HCT116 (cell line): Measurements from ENCODE around the gene HSPA4. TPM values are rescaled to one million over a fixed set of nuclear protein-coding genes. Genes with fewer than 3 reads are reported as not detected.

Source experiments
- ATAC-seq: fragments of 200-7000 bp; cut with Tn5 transposase; 2 replicates; pipeline ENCODE4 v1.9.1; 2020; ENCODE audit warnings: mild to moderate bottlenecking, moderate library complexity
- BruUV-seq: library from RNA; stranded (reverse); fragments of 400-500 nt; replicated peaks from 2 replicates; lab custom pipeline; 2021; lab: Mats Ljungman, UMichigan
- CTCF ChIA-PET: fragments of 300-600 bp; sonication (Branson Sonifier 250); formaldehyde crosslinking; loops from one replicate; lab custom pipeline; 2021; ENCODE audit warnings: antibody characterized with exemption; lab: Charles Lee
- POLR2A ChIA-PET: fragments of 300-600, 350-600 bp; sonication (Branson Sonifier 250); formaldehyde crosslinking; loops from one replicate; lab custom pipeline; 2021; ENCODE audit warnings: antibody characterized with exemption; lab: Charles Lee
- RAD21 ChIA-PET, 2 experiments: fragments of 300-600 bp; sonication (Branson Sonifier 250); formaldehyde crosslinking; loops; one replicate each; lab custom pipeline; 2023; ENCODE audit warnings: low total read pairs in 2 of 2; ENCODE audit not compliant: uncharacterized antibody in 2 of 2, unreplicated experiment in 2 of 2, low non-redundant PET in 1 of 2; lab: Charles Lee
- DNase-seq: peaks from one replicate; pipeline ENCODE4 v3.0.0-alpha.2; 2010; ENCODE audit warnings: low read depth, low spot score
- H2AFZ ChIP-seq: fragments of 200-600 bp; shearing (Covaris generic), sonication (generic); 2 replicates; pipeline ENCODE4 v1.6.1; 2017; ENCODE audit warnings: low read depth, mixed run types, mixed read lengths, antibody characterized with exemption, low read length; ENCODE audit not compliant: poor library complexity, severe bottlenecking
- H3K27ac ChIP-seq: 2 replicates; pipeline ENCODE4 v1.5.1; 2012; ENCODE audit warnings: low read depth, low read length
- H3K27me3 ChIP-seq: fragments of 200-600 bp; sonication (generic); 2 replicates; pipeline ENCODE4 v1.6.1; 2016; ENCODE audit warnings: mixed run types, low read length, mixed read lengths; ENCODE audit not compliant: insufficient read depth
- H3K36me3 ChIP-seq, 2 experiments: fragments of 200-500 bp in 1 of 2; fragments of 200-600 bp in 1 of 2; sonication (Bioruptor generic) in 1 of 2; sonication (generic) in 1 of 2; 2 replicates each; pipeline versions ENCODE4 v1.5.1 to v1.6.1; 2014 to 2016; ENCODE audit warnings: low read length in 2 of 2, inconsistent platforms in 1 of 2, mixed read lengths in 1 of 2, mixed run types in 1 of 2; ENCODE audit not compliant: insufficient read depth in 2 of 2, control insufficient read depth in 1 of 2
- H3K4me1 ChIP-seq, 2 experiments: fragments of 200-600 bp in 1 of 2; sonication (generic) in 1 of 2; 2 replicates each; pipeline versions ENCODE4 v1.5.1 to v1.6.1; 2012 to 2017; ENCODE audit warnings: low read length in 2 of 2, inconsistent platforms in 1 of 2, mild to moderate bottlenecking in 1 of 2, mixed read lengths in 1 of 2, mixed run types in 1 of 2, moderate library complexity in 1 of 2; ENCODE audit not compliant: insufficient read depth in 2 of 2, control insufficient read depth in 1 of 2
- H3K4me2 ChIP-seq: fragments of 200-600 bp; sonication (generic); 2 replicates; pipeline ENCODE4 v1.6.1; 2017; ENCODE audit warnings: mixed run types, low read length, mixed read lengths
- H3K4me3 ChIP-seq, 2 experiments: fragments of 200-600 bp in 1 of 2; sonication (generic) in 1 of 2; replicated peaks in 1 of 2; 2 replicates each; pipeline ENCODE4 v1.5.1; 2011 to 2016; ENCODE audit warnings: low read length in 2 of 2, control low read depth in 1 of 2, low read depth in 1 of 2, mild to moderate bottlenecking in 1 of 2, mixed read lengths in 1 of 2, mixed run types in 1 of 2
- H3K79me2 ChIP-seq: fragments of 200-600 bp; sonication (generic); 2 replicates; pipeline ENCODE4 v1.6.1; 2017; ENCODE audit warnings: mild to moderate bottlenecking, mixed run types, low read length, moderate library complexity, mixed read lengths; ENCODE audit not compliant: insufficient read depth
- H3K9ac ChIP-seq: fragments of 200-600 bp; sonication (generic); 2 replicates; pipeline ENCODE4 v1.6.1; 2016; ENCODE audit warnings: low read length, mixed read lengths
- H3K9me2 ChIP-seq: fragments of 200-600 bp; sonication (generic), shearing (Covaris generic); 2 replicates; pipeline ENCODE4 v1.6.1; 2017; ENCODE audit warnings: mixed run types, mild to moderate bottlenecking, moderate library complexity; ENCODE audit not compliant: insufficient read depth
- H3K9me3 ChIP-seq, 2 experiments: fragments of 200-500 bp in 1 of 2; fragments of 200-600 bp in 1 of 2; sonication (Bioruptor generic) in 1 of 2; sonication (generic) in 1 of 2; 2 replicates each; pipeline ENCODE4 v1.6.1; 2014 to 2017; ENCODE audit warnings: low read length in 2 of 2, mixed read lengths in 2 of 2, inconsistent platforms in 1 of 2, low read depth in 1 of 2, mild to moderate bottlenecking in 1 of 2, mixed run types in 1 of 2, moderate library complexity in 1 of 2; ENCODE audit not compliant: control insufficient read depth in 1 of 2, insufficient read depth in 1 of 2
- H4K20me1 ChIP-seq: fragments of 200-600 bp; sonication (generic), shearing (Covaris generic); 2 replicates; pipeline ENCODE4 v1.6.1; 2017; ENCODE audit warnings: mixed run types, mild to moderate bottlenecking, moderate library complexity; ENCODE audit not compliant: insufficient read depth
- ATF3 ChIP-seq: IDR thresholded peaks from 2 replicates; pipeline ENCODE4 v1.6.1; 2012
- CBX3 ChIP-seq: IDR thresholded peaks from 2 replicates; pipeline ENCODE4 v1.6.1; 2012; ENCODE audit warnings: low read depth
- CEBPB ChIP-seq: IDR thresholded peaks from 2 replicates; pipeline ENCODE4 v1.6.1; 2012; ENCODE audit warnings: low read depth
- CTCF ChIP-seq, 3 experiments: fragments of 200-600 bp in 1 of 3; sonication (generic) in 1 of 3; IDR thresholded peaks in 2 of 3; conservative IDR thresholded peaks in 1 of 3; 2 replicates each; pipeline ENCODE4 v1.5.1; 2012 to 2017; ENCODE audit warnings: low read depth in 2 of 3, low read length in 2 of 3, antibody characterized with exemption in 1 of 3, borderline replicate concordance in 1 of 3, control low read depth in 1 of 3, mild to moderate bottlenecking in 1 of 3, mixed read lengths in 1 of 3, mixed run types in 1 of 3, moderate library complexity in 1 of 3; ENCODE audit not compliant: insufficient read depth in 1 of 3
- EGR1 ChIP-seq: IDR thresholded peaks from 2 replicates; pipeline ENCODE4 v1.6.1; 2012; ENCODE audit warnings: low read depth
- ELF1 ChIP-seq: IDR thresholded peaks from 2 replicates; pipeline ENCODE4 v1.6.1; 2012; ENCODE audit warnings: low read depth, borderline replicate concordance
- EZH2 ChIP-seq: fragments of 200-600 bp; sonication (generic); IDR thresholded peaks from 2 replicates; pipeline ENCODE4 v1.6.1; 2017; ENCODE audit warnings: antibody characterized with exemption, mixed run types
- EZH2phosphoT487 ChIP-seq: fragments of 200-600 bp; IDR thresholded peaks from 2 replicates; pipeline ENCODE4 v1.6.1; 2018; ENCODE audit warnings: antibody characterized with exemption, borderline replicate concordance
- FOSL1 ChIP-seq: IDR thresholded peaks from 2 replicates; pipeline ENCODE4 v1.6.1; 2012; ENCODE audit warnings: low read depth
- JUND ChIP-seq: IDR thresholded peaks from 2 replicates; pipeline ENCODE4 v1.6.1; 2012
- MAX ChIP-seq: IDR thresholded peaks from 2 replicates; pipeline ENCODE4 v1.6.1; 2012
- POLR2A ChIP-seq: IDR thresholded peaks from 2 replicates; pipeline ENCODE4 v1.7.0; 2011; ENCODE audit warnings: borderline replicate concordance; ENCODE audit not compliant: insufficient read depth, insufficient read length; ENCODE audit errors: extremely low read depth
- POLR2AphosphoS5 ChIP-seq: IDR thresholded peaks from 2 replicates; pipeline ENCODE4 v1.6.1; 2011; ENCODE audit warnings: mild to moderate bottlenecking, low read depth, low read length, moderate library complexity
- RAD21 ChIP-seq: IDR thresholded peaks from 2 replicates; pipeline ENCODE4 v1.6.1; 2012; ENCODE audit warnings: low read depth, mild to moderate bottlenecking
- REST ChIP-seq: IDR thresholded peaks from 2 replicates; pipeline ENCODE4 v1.6.1; 2012; ENCODE audit warnings: low read depth
- SIN3A ChIP-seq: IDR thresholded peaks from 2 replicates; pipeline ENCODE4 v1.6.1; 2012; ENCODE audit warnings: low read depth
- SP1 ChIP-seq: IDR thresholded peaks from 2 replicates; pipeline ENCODE4 v1.6.1; 2012; ENCODE audit warnings: low read depth
- SRF ChIP-seq: IDR thresholded peaks from 2 replicates; pipeline ENCODE4 v1.6.1; 2012; ENCODE audit warnings: low read depth
- TCF7L2 ChIP-seq: IDR thresholded peaks from 2 replicates; pipeline ENCODE4 v1.7.0; 2011; ENCODE audit warnings: borderline replicate concordance, inconsistent platforms; ENCODE audit not compliant: insufficient read depth, insufficient read length; ENCODE audit errors: extremely low read depth
- YY1 ChIP-seq: IDR thresholded peaks from 2 replicates; pipeline ENCODE4 v1.6.1; 2011; ENCODE audit warnings: low read length, low read depth, moderate library complexity, mild to moderate bottlenecking; ENCODE audit not compliant: insufficient replicate concordance; ENCODE audit errors: extremely low read depth
- ZFX ChIP-seq: fragments of 450-650 bp; IDR thresholded peaks from 2 replicates; pipeline ENCODE4 v1.6.1; 2017
- ZNF274 ChIP-seq: fragments of 200-500 bp; sonication (Bioruptor generic); IDR thresholded peaks from 2 replicates; pipeline ENCODE4 v1.6.1; 2014; ENCODE audit warnings: mild to moderate bottlenecking, low read depth, low read length, inconsistent platforms
- intact Hi-C: fragments of 100-400 bp; cut with micrococcal nuclease; formaldehyde crosslinking; loops from 2 replicates; pipeline ENCODE4 v1.10.0; 2022
- total RNA-seq: library from RNA; stranded (reverse); gene quantifications from one replicate; pipeline ENCODE4 v1.2.1, GENCODE V29; 2021; ENCODE audit not compliant: unreplicated experiment

The HSPA4 gene
- total RNA-seq, 1 experiment from 2014 or later, result 212 TPM

GRCh38 chr5:133130387-133131118, 78.7 kb downstream of the HSPA4 start:
- RAD21 ChIA-PET, result no interaction called here
- intact Hi-C loops, result no loop called here
- Histone ChIP-seq H3K9me2 (no peaks in the 10 kb centered on the region), H3K9me3 (no peaks in the 10 kb centered on the region), H4K20me1 (no peaks in the 10 kb centered on the region), H3K9ac (peak overlapping the region; percentile 50), H3K36me3 (no peaks in the 10 kb centered on the region), H3K4me2 (peak overlapping the region; percentile 76), H3K4me1 (peaks cover 13 to 18% of the 10 kb centered on the region in 2 experiments), H3K4me3 (peak overlapping the region; percentile 30 to 49), H3K27me3 (no peaks in the 10 kb centered on the region), H2AFZ (peak overlapping the region; percentile 83), H3K27ac (peak overlapping the region; percentile 25; the same call in 1 of the 2 replicates), H3K79me2 (no peaks in the 10 kb centered on the region)
- POLR2A ChIA-PET, result interaction anchor here (1.9 kb wide), 1 partner anchor 110 kb away, joined by 5 read pairs; no protein-coding TSS in a partner anchor
- CTCF ChIA-PET, result interaction anchor here (2.3 kb wide), 1 partner anchor 117 kb away, joined by 10 read pairs; no protein-coding TSS in a partner anchor
- BruUV-seq, result TSS peak; percentile 88
- DNase-seq (peak; percentile 53), ATAC-seq (peak; percentile 88)
- TF ChIP-seq ELF1, result no peak
- TF ChIP-seq EZH2, result no peak
- 0 out of 2 replicates have a peak, but pooled peaks have one; percentile 33 for TF ChIP-seq SIN3A
- TF ChIP-seq YY1, result peak; percentile 12
- TF ChIP-seq EZH2phosphoT487, result no peak
- no peak for TF ChIP-seq CTCF (IDR thresholded peaks at IDR 0.05 in 2 of 3, conservative IDR thresholded peaks at IDR 0.05 in 1 of 3; ENCODE audit: borderline replicate concordance in 1 of 3, insufficient read depth in 1 of 3, low read depth in 2 of 3, low read length in 2 of 3)
- no peak for TF ChIP-seq REST
- no peak for TF ChIP-seq ZNF274
- 0 out of 2 replicates have a peak, but pooled peaks have one; percentile 10 for TF ChIP-seq RAD21
- TF ChIP-seq SP1, result no peak
- peak; percentile 27 for TF ChIP-seq POLR2A
- no peak for TF ChIP-seq ATF3
- TF ChIP-seq EGR1, result 0 out of 2 replicates have a peak, but pooled peaks have one; percentile 17
- peak; percentile 72 for TF ChIP-seq JUND
- peak; percentile 68 for TF ChIP-seq CBX3
- TF ChIP-seq FOSL1, result peak; percentile 75
- no peak for TF ChIP-seq ZFX
- peak; percentile 50 for TF ChIP-seq POLR2AphosphoS5
- TF ChIP-seq SRF, result no peak
- TF ChIP-seq MAX, result peak; percentile 74
- peak; percentile 46; the same call in 1 of the 2 replicates for TF ChIP-seq CEBPB
- no peak for TF ChIP-seq TCF7L2
